ENCODE results near the gene ZBTB40.

ZBTB40 gene

GRCh38 chr1:22496536-22497160 lies 45.0 kb downstream of the ZBTB40 start:
- in situ Hi-C loops (cut with MboI; ENCODE audit: low sequenced_read_pairs) = no loop called here

- in situ Hi-C loops (cut with MboI; ENCODE audit: low sequenced_read_pairs) = no loop called here
These were observed 46.8 kb downstream of the ZBTB40 start for GRCh38 chr1:22498463-22498862.

- in situ Hi-C loops (cut with MboI; ENCODE audit: low sequenced_read_pairs) = no loop called here
These were observed 48.4 kb downstream of the ZBTB40 start for GRCh38 chr1:22500058-22500457.

GRCh38 chr1:22500471-22500870 lies 48.8 kb downstream of the ZBTB40 start:
- in situ Hi-C loops (cut with MboI; ENCODE audit: low sequenced_read_pairs) = no loop called here

GRCh38 chr1:22502202-22502601 lies 50.6 kb downstream of the ZBTB40 start:
- in situ Hi-C loops (cut with MboI; ENCODE audit: low sequenced_read_pairs) = no loop called here

GRCh38 chr1:22503721-22504410 lies 52.2 kb downstream of the ZBTB40 start:
- in situ Hi-C loops (cut with MboI; ENCODE audit: low sequenced_read_pairs) = no loop called here

- in situ Hi-C loops (cut with MboI; ENCODE audit: low sequenced_read_pairs) = no loop called here
These were observed 54.6 kb downstream of the ZBTB40 start for GRCh38 chr1:22506130-22506692.

GRCh38 chr1:22507587-22507986 lies 55.9 kb downstream of the ZBTB40 start:
- in situ Hi-C loops (cut with MboI; ENCODE audit: low sequenced_read_pairs) = no loop called here

GRCh38 chr1:22508329-22508728 lies 56.7 kb downstream of the ZBTB40 start:
- in situ Hi-C loops (cut with MboI; ENCODE audit: low sequenced_read_pairs) = no loop called here

- in situ Hi-C loops (cut with MboI; ENCODE audit: low sequenced_read_pairs) = no loop called here
These were observed 57.3 kb downstream of the ZBTB40 start for GRCh38 chr1:22508991-22509390.

- in situ Hi-C loops (cut with MboI; ENCODE audit: low sequenced_read_pairs) = no loop called here
These were observed 58.2 kb downstream of the ZBTB40 start for GRCh38 chr1:22509815-22510214.

GRCh38 chr1:22512873-22513272 lies 61.2 kb downstream of the ZBTB40 start:
- in situ Hi-C loops (cut with MboI; ENCODE audit: low sequenced_read_pairs) = no loop called here

GRCh38 chr1:22516906-22517571 lies 65.4 kb downstream of the ZBTB40 start:
- in situ Hi-C loops (cut with MboI; ENCODE audit: low sequenced_read_pairs) = no loop called here

- in situ Hi-C loops (cut with MboI; ENCODE audit: low sequenced_read_pairs) = no loop called here
These were observed 66.3 kb downstream of the ZBTB40 start for GRCh38 chr1:22517956-22518355.

GRCh38 chr1:22518379-22518778 lies 66.7 kb downstream of the ZBTB40 start:
- in situ Hi-C loops (cut with MboI; ENCODE audit: low sequenced_read_pairs) = no loop called here

- in situ Hi-C loops (cut with MboI; ENCODE audit: low sequenced_read_pairs) = no loop called here
These were observed 69.2 kb downstream of the ZBTB40 start for GRCh38 chr1:22520871-22521270.

GRCh38 chr1:22521692-22522091 lies 70.0 kb downstream of the ZBTB40 start:
- in situ Hi-C loops (cut with MboI; ENCODE audit: low sequenced_read_pairs) = no loop called here

- in situ Hi-C loops (cut with MboI; ENCODE audit: low sequenced_read_pairs) = no loop called here
These were observed 70.6 kb downstream of the ZBTB40 start for GRCh38 chr1:22522221-22522743.

- in situ Hi-C loops (cut with MboI; ENCODE audit: low sequenced_read_pairs) = no loop called here
These were observed 72.8 kb downstream of the ZBTB40 start for GRCh38 chr1:22524481-22524880.

- in situ Hi-C loops (cut with MboI; ENCODE audit: low sequenced_read_pairs) = no loop called here
These were observed 73.6 kb downstream of the ZBTB40 start for GRCh38 chr1:22525211-22525610.

GRCh38 chr1:22525646-22526045 lies 74.0 kb downstream of the ZBTB40 start:
- in situ Hi-C loops (cut with MboI; ENCODE audit: low sequenced_read_pairs) = no loop called here

- in situ Hi-C loops (cut with MboI; ENCODE audit: low sequenced_read_pairs) = no loop called here
These were observed 74.4 kb downstream of the ZBTB40 start for GRCh38 chr1:22526098-22526497.

Data from HL-60/S4 (cell line).